GM12801 (cell line): ENCODE data around the gene TBC1D16.

Source experiments
- CTCF ChIP-seq: IDR thresholded peaks from one replicate; pipeline ENCODE4 v1.5.1; 2011; ENCODE audit warnings: control low read depth; ENCODE audit not compliant: insufficient read length; ENCODE audit errors: extremely low read depth

The TBC1D16 gene

GRCh38 chr17:79951361-79952264 lies 84.1 kb downstream of the TBC1D16 start:
- no peak for TF ChIP-seq CTCF

- TF ChIP-seq CTCF = no peak
Measured at GRCh38 chr17:79950751-79951150, 84.9 kb downstream of the TBC1D16 start.

GRCh38 chr17:79950306-79950705 lies 85.4 kb downstream of the TBC1D16 start:
- no peak for TF ChIP-seq CTCF

GRCh38 chr17:79949656-79950209 lies 85.9 kb downstream of the TBC1D16 start:
- TF ChIP-seq CTCF = no peak

- TF ChIP-seq CTCF = no peak
Measured at GRCh38 chr17:79948945-79949655, 86.6 kb downstream of the TBC1D16 start.

- no peak for TF ChIP-seq CTCF
Measured at GRCh38 chr17:79948406-79948944, 87.2 kb downstream of the TBC1D16 start.

- no peak for TF ChIP-seq CTCF
Measured at GRCh38 chr17:79947351-79948031, 88.2 kb downstream of the TBC1D16 start.
